Lung microvascular endothelial cell (primary cell): ENCODE data around the gene MUTYH. TPM values are rescaled to one million over a fixed set of nuclear protein-coding genes. Genes with fewer than 3 reads are reported as not detected.
"Not testable (repeated sequence)": the region's sequence is repeated elsewhere in the genome, so short reads cannot be mapped to it uniquely, and the experiment has no call there.

Source experiments
- DNase-seq, 2 donors: peaks; one replicate each; pipeline versions ENCODE4 v3.0.0 to v3.0.0-alpha.2; 2010; ENCODE audit warnings: low read depth in 2 of 2
- total RNA-seq: library from RNA; depleted of rRNA; stranded (reverse); fragments of >200 nt; gene quantifications from 2 replicates; pipeline ENCODE4 v1.2.1, GENCODE V29; 2014

The MUTYH gene
- 5.9 and 7.3 TPM in 2 replicates for total RNA-seq

- DNase-seq: peak; percentile 95
Observed at GRCh38 chr1:45339789-45340558, at the start of gene MUTYH, which contains the start of gene TOE1. Gene MUTYH (minus strand): TSS chr1:45340440. CDS start chr1:45334505, 5,935 bp downstream. Gene TOE1 (plus strand): TSS chr1:45340170. CDS start chr1:45340253, 83 bp downstream.

GRCh38 chr1:45386219-45386618, 46.0 kb upstream of the MUTYH start:
- no peak for DNase-seq

GRCh38 chr1:45385302-45385701, 45.1 kb upstream of the MUTYH start:
- no peak for DNase-seq

GRCh38 chr1:45384213-45384612, 44.0 kb upstream of the MUTYH start:
- not testable (repeated sequence) for DNase-seq

- DNase-seq: no peak
Observed at GRCh38 chr1:45383191-45383590, 43.0 kb upstream of the MUTYH start.

GRCh38 chr1:45381243-45381642, 41.0 kb upstream of the MUTYH start:
- no peak for DNase-seq

- DNase-seq: no peak
Observed at GRCh38 chr1:45380730-45381129, 40.5 kb upstream of the MUTYH start.

GRCh38 chr1:45380125-45380524, 39.9 kb upstream of the MUTYH start:
- no peak for DNase-seq

- DNase-seq: no peak
Observed at GRCh38 chr1:45379524-45379923, 39.3 kb upstream of the MUTYH start.

- no peak for DNase-seq
Observed at GRCh38 chr1:45378184-45378583, 37.9 kb upstream of the MUTYH start.

GRCh38 chr1:45375104-45376090, 35.2 kb upstream of the MUTYH start:
- peak in 1 of 2 donors; percentile 27 for DNase-seq

GRCh38 chr1:45373573-45373972, 33.3 kb upstream of the MUTYH start:
- DNase-seq: no peak

GRCh38 chr1:45370575-45370974, 30.3 kb upstream of the MUTYH start:
- no peak for DNase-seq

- DNase-seq: no peak
Observed at GRCh38 chr1:45365051-45365450, 24.8 kb upstream of the MUTYH start.

- DNase-seq: no peak
Observed at GRCh38 chr1:45364294-45364693, 24.1 kb upstream of the MUTYH start.

GRCh38 chr1:45360981-45361380, 20.7 kb upstream of the MUTYH start:
- DNase-seq: peak; percentile 76 to 81

GRCh38 chr1:45359882-45360513, 19.8 kb upstream of the MUTYH start:
- peak; percentile 80 to 85 for DNase-seq

- DNase-seq: no peak
Observed at GRCh38 chr1:45356186-45356585, 15.9 kb upstream of the MUTYH start.

- peak; percentile 24 to 38 for DNase-seq
Observed at GRCh38 chr1:45355683-45356082, 15.4 kb upstream of the MUTYH start.

- DNase-seq: no peak
Observed at GRCh38 chr1:45354838-45355237, 14.6 kb upstream of the MUTYH start.

GRCh38 chr1:45353685-45354084, 13.4 kb upstream of the MUTYH start:
- DNase-seq: no peak

- no peak for DNase-seq
Observed at GRCh38 chr1:45351508-45351907, 11.3 kb upstream of the MUTYH start.
